Measurements from ENCODE around the gene SEC16A. TPM values are rescaled to one million over a fixed set of nuclear protein-coding genes. Genes with fewer than 3 reads are reported as not detected.

Gene SEC16A
- total RNA-seq, 2 experiments from 2014 or later: 23.7 to 60.1 TPM

DNA sequence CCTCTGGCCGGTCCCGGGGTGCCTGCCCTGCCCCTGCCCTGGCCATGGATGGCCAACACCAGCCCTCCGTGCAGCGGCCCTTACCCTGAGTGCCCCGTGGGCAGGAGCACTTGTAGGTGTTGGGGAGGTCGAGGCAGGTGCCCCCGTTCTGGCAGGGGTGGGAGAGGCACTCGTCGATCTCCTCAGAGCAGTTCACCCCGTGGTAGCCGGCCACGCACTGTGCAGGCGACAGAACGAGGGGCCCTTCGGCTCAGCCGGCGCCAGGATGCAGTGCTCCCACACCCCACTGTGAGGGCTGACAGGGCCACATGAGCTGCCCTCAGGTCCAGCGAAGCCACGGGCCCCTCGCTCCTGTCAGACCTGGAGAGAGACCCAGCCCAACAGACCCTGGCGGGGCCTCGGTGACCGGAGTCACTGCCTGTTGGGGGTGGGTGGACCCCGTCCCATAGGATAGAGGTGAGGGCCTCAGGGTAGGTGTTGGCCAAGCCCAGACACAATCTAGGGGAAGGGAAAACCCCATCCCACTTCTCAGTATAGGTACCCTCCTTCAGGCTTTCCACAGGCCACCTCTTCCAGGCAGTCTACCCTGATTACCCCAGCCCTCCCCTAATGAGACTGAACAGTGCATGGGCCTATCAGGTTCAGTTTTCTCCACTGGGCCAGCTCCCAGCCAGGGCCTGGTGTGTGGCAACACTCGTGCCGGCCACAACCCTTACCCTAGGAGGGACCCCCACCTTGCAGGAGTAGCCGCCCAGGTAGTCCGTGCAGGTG, 24.6 kb upstream of the SEC16A start:
- Histone ChIP-seq H3K9me3 (ENCODE audit: low read length) (no peaks in the 10 kb centered on the region), H3K36me3 (ENCODE audit: insufficient read depth, low read length) (peaks cover 57% of the 10 kb centered on the region), H4K20me1 (ENCODE audit: insufficient read depth, low read length) (no peaks in the 10 kb centered on the region), H3K27ac (ENCODE audit: low read depth, low read length, poor library complexity, severe bottlenecking) (no peak overlapping the region), H3K4me2 (ENCODE audit: low read length) (no peak overlapping the region), H3K4me3 (ENCODE audit: low read depth, low read length, poor library complexity, severe bottlenecking) (no peak overlapping the region), H3K9me2 (ENCODE audit: insufficient read depth, low read length) (no peaks in the 10 kb centered on the region), H2AFZ (ENCODE audit: low read length) (no peak overlapping the region), H3K79me2 (ENCODE audit: insufficient read depth, low read depth, low read length) (no peaks in the 10 kb centered on the region), H3K4me1 (ENCODE audit: insufficient read depth, low read length, poor library complexity, severe bottlenecking) (no peaks in the 10 kb centered on the region)
- CTCF ChIA-PET (ENCODE audit: unreplicated experiment): no interaction called here
- POLR2A ChIA-PET: no interaction called here
- no peak for DNase-seq (ENCODE audit: low spot score)
- intact Hi-C loops (cut with micrococcal nuclease; ENCODE audit: unreplicated experiment): no loop called here
- no TSS peak for BruUV-seq (replicated peaks)
- TF ChIP-seq, protein P1, sequence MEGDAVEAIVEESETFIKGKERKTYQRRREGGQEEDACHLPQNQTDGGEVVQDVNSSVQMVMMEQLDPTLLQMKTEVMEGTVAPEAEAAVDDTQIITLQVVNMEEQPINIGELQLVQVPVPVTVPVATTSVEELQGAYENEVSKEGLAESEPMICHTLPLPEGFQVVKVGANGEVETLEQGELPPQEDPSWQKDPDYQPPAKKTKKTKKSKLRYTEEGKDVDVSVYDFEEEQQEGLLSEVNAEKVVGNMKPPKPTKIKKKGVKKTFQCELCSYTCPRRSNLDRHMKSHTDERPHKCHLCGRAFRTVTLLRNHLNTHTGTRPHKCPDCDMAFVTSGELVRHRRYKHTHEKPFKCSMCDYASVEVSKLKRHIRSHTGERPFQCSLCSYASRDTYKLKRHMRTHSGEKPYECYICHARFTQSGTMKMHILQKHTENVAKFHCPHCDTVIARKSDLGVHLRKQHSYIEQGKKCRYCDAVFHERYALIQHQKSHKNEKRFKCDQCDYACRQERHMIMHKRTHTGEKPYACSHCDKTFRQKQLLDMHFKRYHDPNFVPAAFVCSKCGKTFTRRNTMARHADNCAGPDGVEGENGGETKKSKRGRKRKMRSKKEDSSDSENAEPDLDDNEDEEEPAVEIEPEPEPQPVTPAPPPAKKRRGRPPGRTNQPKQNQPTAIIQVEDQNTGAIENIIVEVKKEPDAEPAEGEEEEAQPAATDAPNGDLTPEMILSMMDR (conservative IDR thresholded peaks at IDR 0.05; ENCODE audit: low read length): no peak
- TF ChIP-seq EZH2phosphoT487 (IDR thresholded peaks at IDR 0.05; ENCODE audit: borderline replicate concordance, low read depth, low read length): no peak

DNA sequence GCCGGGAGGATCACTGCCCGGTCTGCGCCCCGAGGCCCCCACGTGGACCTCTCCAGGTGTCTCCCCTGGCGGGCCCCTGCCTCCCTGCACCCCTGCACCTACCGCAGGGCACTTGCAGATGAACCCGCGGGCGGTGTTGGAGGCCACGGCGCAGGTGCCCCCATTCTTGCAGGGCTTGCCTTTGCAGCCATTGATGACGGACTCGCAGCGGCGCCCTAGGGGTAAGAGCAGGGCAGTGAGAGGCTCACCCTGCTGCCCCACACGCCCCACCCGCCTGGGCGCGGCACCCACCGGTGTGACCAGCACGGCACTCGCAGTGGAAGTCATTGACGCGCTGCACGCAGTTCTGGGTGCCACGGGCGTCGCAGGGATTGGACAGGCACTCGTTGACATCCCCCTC, 23.6 kb upstream of the SEC16A start:
- POLR2A ChIA-PET: no interaction called here
- H3K9me3 ChIP-seq (ENCODE audit: low read length): no peaks in the 10 kb centered on the region
- H2AFZ ChIP-seq (ENCODE audit: low read length): no peak overlapping the region
- H3K4me2 ChIP-seq (ENCODE audit: low read length): no peak overlapping the region
- intact Hi-C loops (cut with micrococcal nuclease; ENCODE audit: unreplicated experiment): no loop called here
- no peaks in the 10 kb centered on the region for H4K20me1 ChIP-seq (ENCODE audit: insufficient read depth, low read length)
- no peaks in the 10 kb centered on the region for H3K9me2 ChIP-seq (ENCODE audit: insufficient read depth, low read length)
- no peaks in the 10 kb centered on the region for H3K79me2 ChIP-seq (ENCODE audit: insufficient read depth, low read depth, low read length)
- no TSS peak for BruUV-seq (replicated peaks)
- H3K4me1 ChIP-seq (ENCODE audit: insufficient read depth, low read length, poor library complexity, severe bottlenecking): no peaks in the 10 kb centered on the region
- no peak overlapping the region for H3K4me3 ChIP-seq (ENCODE audit: low read depth, low read length, poor library complexity, severe bottlenecking)
- TF ChIP-seq EZH2phosphoT487 (IDR thresholded peaks at IDR 0.05; ENCODE audit: borderline replicate concordance, low read depth, low read length): no peak
- TF ChIP-seq, protein P1 (conservative IDR thresholded peaks at IDR 0.05; ENCODE audit: low read length): no peak
- CTCF ChIA-PET (ENCODE audit: unreplicated experiment): no interaction called here
- H3K27ac ChIP-seq (ENCODE audit: low read depth, low read length, poor library complexity, severe bottlenecking): no peak overlapping the region
- peaks cover 48% of the 10 kb centered on the region for H3K36me3 ChIP-seq (ENCODE audit: insufficient read depth, low read length)
- DNase-seq (ENCODE audit: low spot score): no peak

All from OCI-LY7 (cell line).